Ramos (cell line): ENCODE data around the gene FAM43A.

Experiments
- in situ Hi-C: fragments of 300-500 bp; cut with MboI; formaldehyde crosslinking; loops from one replicate; pipeline ENCODE4 v1.14.3; 2022; ENCODE audit warnings: low sequenced_read_pairs; ENCODE audit not compliant: unreplicated experiment

Gene FAM43A

GRCh38 chr3:194736277-194736895 lies 50.7 kb downstream of the FAM43A start:
- in situ Hi-C loops, result no loop called here

- in situ Hi-C loops, result no loop called here
Observed at GRCh38 chr3:194736896-194737600, 51.4 kb downstream of the FAM43A start.
